ENCODE data around the gene TNFSF8. TPM values are rescaled to one million over a fixed set of nuclear protein-coding genes. Genes with fewer than 3 reads are reported as not detected.

Gene TNFSF8
- total and polyA plus RNA-seq, 2 of the 8 experiments (the other 6 are each of a cell fraction or from before 2014, with no cell fraction given): not detected

DNA sequence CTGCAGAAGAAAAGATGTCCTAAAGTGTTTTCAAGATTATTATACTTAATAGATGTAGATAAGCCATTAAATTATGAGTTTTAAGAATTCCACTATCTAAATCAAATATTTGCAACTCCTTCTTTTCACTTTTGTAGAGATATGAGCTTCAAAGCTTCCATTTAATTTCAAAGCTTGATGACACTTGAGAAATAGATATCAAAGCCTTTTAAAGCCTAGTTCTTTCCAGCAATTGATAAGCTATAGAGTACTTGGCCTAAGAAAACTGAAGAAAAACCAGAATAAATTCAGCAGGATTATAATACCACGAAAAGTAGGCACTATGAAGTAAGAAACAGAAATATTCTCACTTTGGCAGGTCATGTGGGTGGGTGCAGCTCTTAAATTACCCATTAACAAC, 1.7 kb downstream of the TNFSF8 start:
- Histone ChIP-seq H3K9ac (replicated peaks in 1 of 4; ENCODE audit: extremely low read depth in 1 of 4, low read depth in 3 of 4, low read length in 3 of 4) (no peak overlapping the region), H3K27me3 (replicated peaks in 1 of 4; ENCODE audit: control insufficient read depth in 3 of 4, extremely low read depth in 1 of 4, insufficient read depth in 3 of 4, low read length in 3 of 4) (peaks cover 53 to 90% (median 88%) of the 10 kb centered on the region in 4 experiments), H2BK120ac (replicated peaks; ENCODE audit: low read depth, low read length) (no peak overlapping the region), H3K4ac (replicated peaks; ENCODE audit: insufficient read length, low read depth, low read length) (no peak overlapping the region), H3K4me2 (ENCODE audit: insufficient read depth in 1 of 2, low read depth in 2 of 2, low read length in 2 of 2) (no peak overlapping the region), H3K18ac (ENCODE audit: extremely low read depth, low read length) (no peak overlapping the region), H2AFZ (ENCODE audit: low read length) (no peak overlapping the region), H3K4me1 (replicated peaks in 1 of 4; ENCODE audit: control insufficient read depth in 3 of 4, insufficient read depth in 4 of 4, low read length in 3 of 4) (peaks cover 0 to 4% (median 0%) of the 10 kb centered on the region in 4 experiments; a peak in 2 of 7 replicates), H2BK12ac (ENCODE audit: low read depth, low read length) (no peak overlapping the region), H3K4me3 (ENCODE audit: extremely low read depth in 1 of 4, insufficient read depth in 2 of 4, low read depth in 3 of 4, low read length in 4 of 4) (no peak overlapping the region), H3K23ac (ENCODE audit: insufficient read length) (no peak overlapping the region), H3K79me1 (ENCODE audit: low read depth, low read length) (no peaks in the 10 kb centered on the region), H2BK15ac (ENCODE audit: low read length) (no peak overlapping the region), H4K91ac (replicated peaks; ENCODE audit: insufficient read length, low read length) (no peak overlapping the region), H2BK20ac (ENCODE audit: low read length) (no peak overlapping the region), H3K36me3 (ENCODE audit: control insufficient read depth in 2 of 4, insufficient read depth in 4 of 4, low read length in 3 of 4) (no peaks in the 10 kb centered on the region), H4K5ac (ENCODE audit: insufficient read length, low read depth, low read length) (no peak overlapping the region), H4K8ac (ENCODE audit: extremely low read depth, insufficient read depth, low read length) (no peak overlapping the region), H2AK5ac (ENCODE audit: low read depth, low read length) (no peak overlapping the region), H3K14ac (ENCODE audit: insufficient read length) (no peak overlapping the region), H3K79me2 (ENCODE audit: control insufficient read depth in 1 of 2, insufficient read depth in 2 of 2, low read length in 2 of 2) (no peaks in the 10 kb centered on the region), H3K56ac (replicated peaks; ENCODE audit: insufficient read length, low read depth, low read length) (no peak overlapping the region), H3K23me2 (ENCODE audit: low read depth, low read length) (peaks cover 4% of the 10 kb centered on the region; the same call in 1 of the 2 replicates), H3K9me3 (ENCODE audit: insufficient read depth in 2 of 2, low read depth in 1 of 2, low read length in 1 of 2) (no peaks in the 10 kb centered on the region), H3K27ac (ENCODE audit: low read depth, low read length) (no peak overlapping the region), H4K20me1 (replicated peaks in 1 of 2; ENCODE audit: control insufficient read depth in 1 of 2, insufficient read depth in 2 of 2, low read length in 2 of 2) (peaks cover 4 to 19% of the 10 kb centered on the region in 2 experiments), H2BK5ac (ENCODE audit: low read depth, low read length) (no peak overlapping the region)
- DNase-seq (ENCODE audit: low read depth in 1 of 2, low spot score in 2 of 2) (no peak), FAIRE-seq (no peak)
- POLR2A ChIA-PET (ENCODE audit: partially characterized antibody): no interaction called here
- CTCF ChIA-PET (ENCODE audit: partially characterized antibody): interaction anchor here (0.6 to 2.4 kb wide), 11 partner anchors 10 to 850 kb away, joined by 3 to 8 read pairs (median 3); no protein-coding TSS in a partner anchor
- WGBS, 2 experiments (ENCODE audit: extremely low coverage in 1 of 2, insufficient coverage in 1 of 2, insufficient read length in 1 of 2, insufficient replicate concordance in 2 of 2, low coverage in 1 of 2, low lambda C conversion rate in 2 of 2, missing lambda C conversion rate in 1 of 2): 24% methylated on average over 1 of the region's 1 CpG; no CpG with 5 or more reads in 1 of the 2 experiments
- TF ChIP-seq CTBP2 (IDR thresholded peaks at IDR 0.05; ENCODE audit: borderline replicate concordance, insufficient read depth, insufficient read length, low read length) (no peak), GABPA (IDR thresholded peaks at IDR 0.05; ENCODE audit: borderline replicate concordance, insufficient read depth, low read length) (no peak), POLR2AphosphoS5 (IDR thresholded peaks at IDR 0.05; ENCODE audit: low read depth, low read length) (no peak), TBP (IDR thresholded peaks at IDR 0.05; ENCODE audit: low read depth, low read length) (no peak), SRF (IDR thresholded peaks at IDR 0.05; ENCODE audit: low read depth, low read length) (no peak), TAF1 (IDR thresholded peaks at IDR 0.05; ENCODE audit: low read depth, low read length) (no peak), ASH2L (IDR thresholded peaks at IDR 0.05; ENCODE audit: low read length) (no peak), SP4 (IDR thresholded peaks at IDR 0.05; ENCODE audit: low read length) (no peak), SIRT6 (IDR thresholded peaks at IDR 0.05; ENCODE audit: low read length) (no peak), BCL11A (IDR thresholded peaks at IDR 0.05; ENCODE audit: low read depth in 2 of 2, low read length in 2 of 2) (no peak), CHD2 (IDR thresholded peaks at IDR 0.05; ENCODE audit: low read length) (no peak)
- TF ChIP-seq, protein P1, sequence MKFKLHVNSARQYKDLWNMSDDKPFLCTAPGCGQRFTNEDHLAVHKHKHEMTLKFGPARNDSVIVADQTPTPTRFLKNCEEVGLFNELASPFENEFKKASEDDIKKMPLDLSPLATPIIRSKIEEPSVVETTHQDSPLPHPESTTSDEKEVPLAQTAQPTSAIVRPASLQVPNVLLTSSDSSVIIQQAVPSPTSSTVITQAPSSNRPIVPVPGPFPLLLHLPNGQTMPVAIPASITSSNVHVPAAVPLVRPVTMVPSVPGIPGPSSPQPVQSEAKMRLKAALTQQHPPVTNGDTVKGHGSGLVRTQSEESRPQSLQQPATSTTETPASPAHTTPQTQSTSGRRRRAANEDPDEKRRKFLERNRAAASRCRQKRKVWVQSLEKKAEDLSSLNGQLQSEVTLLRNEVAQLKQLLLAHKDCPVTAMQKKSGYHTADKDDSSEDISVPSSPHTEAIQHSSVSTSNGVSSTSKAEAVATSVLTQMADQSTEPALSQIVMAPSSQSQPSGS (IDR thresholded peaks at IDR 0.05; ENCODE audit: low read length): no peak

Data from H1 (cell line).